ENCODE results near the gene RYR3.

The RYR3 gene

GRCh38 chr15:33395846-33396245, 85.1 kb downstream of the RYR3 start:
- no peak overlapping the region for H3K9ac ChIP-seq (ENCODE audit: low read length)
- H3K4me2 ChIP-seq (ENCODE audit: low read length), result no peak overlapping the region
- H4K8ac ChIP-seq (ENCODE audit: low read depth, low read length), result no peak overlapping the region
- no peak overlapping the region for H3K4me3 ChIP-seq (ENCODE audit: low read depth, low read length)
- H3K4ac ChIP-seq (ENCODE audit: low read depth, low read length), result no peak overlapping the region
- H3K23ac ChIP-seq (ENCODE audit: low read length), result no peak overlapping the region
- no peak overlapping the region for H2BK5ac ChIP-seq (ENCODE audit: low read depth, low read length, poor library complexity)
- H3K27me3 ChIP-seq (ENCODE audit: insufficient read depth, low read length), result no peaks in the 10 kb centered on the region
- DNase-seq, result no peak
- no peak overlapping the region for H2BK120ac ChIP-seq (ENCODE audit: insufficient read depth, low read length, poor library complexity)
- no peak overlapping the region for H2BK12ac ChIP-seq (ENCODE audit: low read length)
- peaks cover 0 to 3% of the 10 kb centered on the region in 2 experiments for H3K4me1 ChIP-seq (ENCODE audit: control insufficient read depth in 1 of 2, insufficient read depth in 2 of 2, low read length in 2 of 2)
- no peaks in the 10 kb centered on the region for H3K9me3 ChIP-seq (ENCODE audit: insufficient read depth, low read depth, low read length)
- no peak overlapping the region for H3K27ac ChIP-seq (ENCODE audit: low read depth, low read length)
- H3K18ac ChIP-seq (ENCODE audit: low read length), result no peak overlapping the region
- no CpG with 5 or more reads among the region's 7 CpGs for WGBS (ENCODE audit: extremely low coverage, insufficient coverage, insufficient read length)
- H2AK5ac ChIP-seq (ENCODE audit: low read length), result no peak overlapping the region
- no peaks in the 10 kb centered on the region for H3K79me1 ChIP-seq (ENCODE audit: low read length)
- H2AFZ ChIP-seq (ENCODE audit: insufficient read depth, low read length, poor library complexity), result no peak overlapping the region
- H4K12ac ChIP-seq (ENCODE audit: low read depth, low read length), result no peak overlapping the region
- H4K91ac ChIP-seq (ENCODE audit: low read depth, low read length), result no peak overlapping the region
- H3K14ac ChIP-seq (ENCODE audit: low read length), result no peak overlapping the region
- no peaks in the 10 kb centered on the region for H3K36me3 ChIP-seq (ENCODE audit: control insufficient read depth in 1 of 2, insufficient read depth in 2 of 2, low read length in 2 of 2)
- H3K79me2 ChIP-seq (ENCODE audit: control insufficient read depth, insufficient read depth, low read length, poor library complexity), result no peaks in the 10 kb centered on the region

DNA sequence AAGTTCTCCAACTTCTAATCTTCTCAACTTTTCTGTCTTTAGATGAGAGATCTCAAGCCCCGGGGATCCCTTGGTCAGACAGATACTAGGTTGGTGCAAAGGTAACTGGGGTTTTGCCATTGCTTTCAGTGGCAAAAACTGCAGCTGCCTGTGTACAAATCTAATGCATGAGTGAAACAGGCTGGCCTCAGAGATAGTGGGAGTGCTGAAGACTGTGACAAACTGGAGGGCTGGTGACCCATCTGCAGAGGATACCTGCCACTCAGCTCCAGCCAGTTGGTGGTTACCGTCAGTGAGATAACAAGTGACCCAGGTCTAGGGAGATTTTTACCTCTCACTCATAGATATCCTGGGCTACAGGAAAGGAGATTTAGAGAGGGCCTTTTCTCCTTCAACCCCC, 85.7 kb downstream of the RYR3 start:
- Histone ChIP-seq H2BK120ac (ENCODE audit: insufficient read depth, low read length, poor library complexity) (no peak overlapping the region), H3K27me3 (ENCODE audit: insufficient read depth, low read length) (no peaks in the 10 kb centered on the region), H3K9me3 (ENCODE audit: insufficient read depth, low read depth, low read length) (no peaks in the 10 kb centered on the region), H2AFZ (ENCODE audit: insufficient read depth, low read length, poor library complexity) (no peak overlapping the region), H3K18ac (ENCODE audit: low read length) (no peak overlapping the region), H2BK12ac (ENCODE audit: low read length) (no peak overlapping the region), H3K14ac (ENCODE audit: low read length) (no peak overlapping the region), H3K9ac (ENCODE audit: low read length) (no peak overlapping the region), H3K23ac (ENCODE audit: low read length) (no peak overlapping the region), H2AK5ac (ENCODE audit: low read length) (no peak overlapping the region), H2BK5ac (ENCODE audit: low read depth, low read length, poor library complexity) (no peak overlapping the region), H3K4me3 (ENCODE audit: low read depth, low read length) (no peak overlapping the region), H3K36me3 (ENCODE audit: control insufficient read depth in 1 of 2, insufficient read depth in 2 of 2, low read length in 2 of 2) (no peaks in the 10 kb centered on the region), H3K4ac (ENCODE audit: low read depth, low read length) (no peak overlapping the region), H3K79me1 (ENCODE audit: low read length) (no peaks in the 10 kb centered on the region), H3K27ac (ENCODE audit: low read depth, low read length) (no peak overlapping the region), H3K4me1 (ENCODE audit: control insufficient read depth in 1 of 2, insufficient read depth in 2 of 2, low read length in 2 of 2) (peaks cover 0 to 3% of the 10 kb centered on the region in 2 experiments), H3K4me2 (ENCODE audit: low read length) (no peak overlapping the region), H4K8ac (ENCODE audit: low read depth, low read length) (no peak overlapping the region), H4K12ac (ENCODE audit: low read depth, low read length) (no peak overlapping the region), H3K79me2 (ENCODE audit: control insufficient read depth, insufficient read depth, low read length, poor library complexity) (no peaks in the 10 kb centered on the region), H4K91ac (ENCODE audit: low read depth, low read length) (no peak overlapping the region)
- WGBS (ENCODE audit: extremely low coverage, insufficient coverage, insufficient read length), result no CpG with 5 or more reads among the region's 2 CpGs
- DNase-seq, result no peak

DNA sequence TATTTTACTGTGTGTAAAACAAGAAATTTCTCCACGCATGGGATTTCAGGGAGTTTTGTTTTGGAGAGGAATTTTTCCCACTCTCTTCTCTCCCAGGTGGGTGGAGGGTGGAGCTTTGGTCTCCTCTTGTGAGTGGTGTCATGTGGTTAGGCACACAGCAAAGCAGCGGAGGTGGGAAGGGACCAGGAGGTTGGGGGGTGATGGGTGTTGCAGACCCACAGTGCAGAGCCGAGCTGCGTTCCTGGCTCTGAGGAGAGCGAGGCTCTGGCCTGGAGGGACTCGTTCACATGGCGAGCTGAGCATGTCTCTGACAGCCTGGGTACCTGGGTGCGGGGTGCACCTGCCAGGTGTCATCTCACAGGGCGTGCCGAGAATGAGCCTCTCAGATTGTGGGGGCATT, 87.8 kb downstream of the RYR3 start:
- DNase-seq, result no peak
- H3K27me3 ChIP-seq (ENCODE audit: insufficient read depth, low read length), result no peaks in the 10 kb centered on the region

GRCh38 chr15:33400941-33401340, 90.2 kb downstream of the RYR3 start:
- H3K79me1 ChIP-seq (ENCODE audit: low read length), result no peaks in the 10 kb centered on the region

More for the DNA sequence above, 87.8 kb downstream of the RYR3 start:
- no peak overlapping the region for H2BK120ac ChIP-seq (ENCODE audit: insufficient read depth, low read length, poor library complexity)
- H4K91ac ChIP-seq (ENCODE audit: low read depth, low read length), result no peak overlapping the region
- H3K4me2 ChIP-seq (ENCODE audit: low read length), result no peak overlapping the region
- H3K23ac ChIP-seq (ENCODE audit: low read length), result no peak overlapping the region
- H3K4me1 ChIP-seq (ENCODE audit: control insufficient read depth in 1 of 2, insufficient read depth in 2 of 2, low read length in 2 of 2), result peaks cover 0 to 3% of the 10 kb centered on the region in 2 experiments
- H3K14ac ChIP-seq (ENCODE audit: low read length), result no peak overlapping the region
- H3K9me3 ChIP-seq (ENCODE audit: insufficient read depth, low read depth, low read length), result no peaks in the 10 kb centered on the region
- no peak overlapping the region for H3K4ac ChIP-seq (ENCODE audit: low read depth, low read length)
- H3K36me3 ChIP-seq (ENCODE audit: control insufficient read depth in 1 of 2, insufficient read depth in 2 of 2, low read length in 2 of 2), result no peaks in the 10 kb centered on the region
- H3K4me3 ChIP-seq (ENCODE audit: low read depth, low read length), result no peak overlapping the region
- H2AFZ ChIP-seq (ENCODE audit: insufficient read depth, low read length, poor library complexity), result no peak overlapping the region
- H2BK5ac ChIP-seq (ENCODE audit: low read depth, low read length, poor library complexity), result no peak overlapping the region
- no peak overlapping the region for H3K27ac ChIP-seq (ENCODE audit: low read depth, low read length)
- no peak overlapping the region for H3K9ac ChIP-seq (ENCODE audit: low read length)
- H4K12ac ChIP-seq (ENCODE audit: low read depth, low read length), result no peak overlapping the region
- H3K79me1 ChIP-seq (ENCODE audit: low read length), result no peaks in the 10 kb centered on the region
- no peaks in the 10 kb centered on the region for H3K79me2 ChIP-seq (ENCODE audit: control insufficient read depth, insufficient read depth, low read length, poor library complexity)
- H2AK5ac ChIP-seq (ENCODE audit: low read length), result no peak overlapping the region
- H3K18ac ChIP-seq (ENCODE audit: low read length), result no peak overlapping the region
- H2BK12ac ChIP-seq (ENCODE audit: low read length), result no peak overlapping the region
- no peak overlapping the region for H4K8ac ChIP-seq (ENCODE audit: low read depth, low read length)
- no CpG with 5 or more reads among the region's 10 CpGs for WGBS (ENCODE audit: extremely low coverage, insufficient coverage, insufficient read length)

More at GRCh38 chr15:33400941-33401340, 90.2 kb downstream of the RYR3 start:
- peaks cover 0 to 3% of the 10 kb centered on the region in 2 experiments for H3K4me1 ChIP-seq (ENCODE audit: control insufficient read depth in 1 of 2, insufficient read depth in 2 of 2, low read length in 2 of 2)
- no peaks in the 10 kb centered on the region for H3K27me3 ChIP-seq (ENCODE audit: insufficient read depth, low read length)
- no CpG with 5 or more reads among the region's 3 CpGs for WGBS (ENCODE audit: extremely low coverage, insufficient coverage, insufficient read length)
- no peak overlapping the region for H3K4me3 ChIP-seq (ENCODE audit: low read depth, low read length)
- H2BK12ac ChIP-seq (ENCODE audit: low read length), result no peak overlapping the region
- H3K4ac ChIP-seq (ENCODE audit: low read depth, low read length), result no peak overlapping the region
- no peak overlapping the region for H2AFZ ChIP-seq (ENCODE audit: insufficient read depth, low read length, poor library complexity)
- H4K8ac ChIP-seq (ENCODE audit: low read depth, low read length), result no peak overlapping the region
- H2AK5ac ChIP-seq (ENCODE audit: low read length), result no peak overlapping the region
- no peak overlapping the region for H2BK120ac ChIP-seq (ENCODE audit: insufficient read depth, low read length, poor library complexity)
- H3K27ac ChIP-seq (ENCODE audit: low read depth, low read length), result no peak overlapping the region
- H3K4me2 ChIP-seq (ENCODE audit: low read length), result no peak overlapping the region
- H3K9me3 ChIP-seq (ENCODE audit: insufficient read depth, low read depth, low read length), result no peaks in the 10 kb centered on the region
- DNase-seq, result no peak
- no peak overlapping the region for H3K9ac ChIP-seq (ENCODE audit: low read length)
- H3K36me3 ChIP-seq (ENCODE audit: control insufficient read depth in 1 of 2, insufficient read depth in 2 of 2, low read length in 2 of 2), result no peaks in the 10 kb centered on the region
- no peak overlapping the region for H2BK5ac ChIP-seq (ENCODE audit: low read depth, low read length, poor library complexity)
- no peak overlapping the region for H3K18ac ChIP-seq (ENCODE audit: low read length)
- H4K91ac ChIP-seq (ENCODE audit: low read depth, low read length), result no peak overlapping the region
- no peak overlapping the region for H3K14ac ChIP-seq (ENCODE audit: low read length)
- H3K23ac ChIP-seq (ENCODE audit: low read length), result no peak overlapping the region
- H3K79me2 ChIP-seq (ENCODE audit: control insufficient read depth, insufficient read depth, low read length, poor library complexity), result no peaks in the 10 kb centered on the region
- H4K12ac ChIP-seq (ENCODE audit: low read depth, low read length), result no peak overlapping the region
